Activated naive CD4-positive, alpha-beta T cell treated with anti-CD3 and anti-CD28 coated beads, Interleukin-2, amount 50 U/mL, for 72 hours (primary cell): ENCODE data around the gene PTGFR. TPM values are rescaled to one million over a fixed set of nuclear protein-coding genes. Genes with fewer than 3 reads are reported as not detected.

ENCODE experiments used
- ATAC-seq, 2 donors: fragments of 150-1000 bp; cut with Tn5 transposase; 2 replicates each; pipeline ENCODE4 v1.10.0; 2021; ENCODE audit warnings: mild to moderate bottlenecking in 2 of 2, moderate library complexity in 2 of 2
- DNase-seq, 2 donors: peaks; one replicate each; pipeline ENCODE4 v3.0.0; 2021 to 2022; ENCODE audit warnings: low spot score in 2 of 2
- H3K27ac Mint-ChIP-seq, 2 donors: one replicate each; pipeline ENCODE4 v1.8.0; 2022; ENCODE audit warnings: mild to moderate bottlenecking in 2 of 2, mixed read lengths in 2 of 2
- H3K36me3 Mint-ChIP-seq, 2 donors: one replicate each; pipeline ENCODE4 v1.8.0; 2022; ENCODE audit warnings: mixed read lengths in 2 of 2
- H3K9me3 Mint-ChIP-seq, 2 donors: one replicate each; pipeline ENCODE4 v1.8.0; 2022; ENCODE audit warnings: mixed read lengths in 2 of 2
- total RNA-seq, 2 donors: library from RNA; stranded (reverse); gene quantifications; one replicate each; pipeline ENCODE4 v1.2.3, GENCODE V29; 2022

PTGFR gene
- total RNA-seq, 2 donors from 2014 or later, result not detected

DNA sequence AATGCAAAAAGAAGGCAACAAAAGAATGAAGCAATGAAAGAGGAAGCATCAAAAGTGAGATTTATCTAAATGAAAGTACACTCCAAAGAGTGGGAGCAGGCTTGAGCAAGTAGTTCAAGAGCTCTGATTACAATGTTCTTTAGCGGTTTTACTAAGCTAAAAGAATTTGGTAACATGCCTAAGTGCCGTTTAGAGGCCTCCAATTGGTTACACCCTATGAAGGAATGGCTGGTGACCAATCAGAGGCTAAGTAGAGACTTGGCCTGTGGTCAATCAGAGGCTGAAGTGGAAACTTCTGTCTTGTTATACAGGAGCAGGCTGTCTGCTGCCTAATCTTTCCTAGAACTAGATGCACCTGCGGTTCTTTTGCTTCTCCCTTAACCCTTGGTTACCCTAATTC lies 59.1 kb downstream of the PTGFR start:
- ATAC-seq (no peak), DNase-seq (no peak)
- H3K27ac Mint-ChIP-seq, result no peak overlapping the region
- peaks cover 0 to 14% of the 10 kb centered on the region in 2 donors for H3K9me3 Mint-ChIP-seq
- H3K36me3 Mint-ChIP-seq, result peaks cover 0 to 5% of the 10 kb centered on the region in 2 donors

DNA sequence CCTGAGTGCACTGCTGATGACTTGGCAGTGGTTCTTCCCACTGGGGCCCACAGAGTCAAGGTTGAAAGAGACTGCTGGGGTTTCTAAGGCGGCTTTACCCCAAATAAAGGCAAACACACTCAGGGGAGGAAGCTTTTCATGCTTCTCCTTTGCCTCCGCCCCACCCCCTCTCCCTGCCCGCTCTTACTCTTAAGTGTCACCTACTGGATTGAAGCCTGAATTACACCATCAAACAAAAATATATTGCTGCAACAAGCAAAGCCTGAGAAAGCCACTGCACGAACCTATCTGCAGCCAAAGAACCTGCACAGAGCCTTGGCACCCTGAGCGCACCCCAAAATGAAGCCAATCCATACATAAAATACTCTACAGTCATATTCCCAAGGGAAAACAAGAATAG lies 63.1 kb downstream of the PTGFR start:
- peaks cover 0 to 5% of the 10 kb centered on the region in 2 donors for H3K36me3 Mint-ChIP-seq
- H3K27ac Mint-ChIP-seq, result no peak overlapping the region
- peaks cover 0 to 22% of the 10 kb centered on the region in 2 donors for H3K9me3 Mint-ChIP-seq
- DNase-seq (no peak), ATAC-seq (no peak)

DNA sequence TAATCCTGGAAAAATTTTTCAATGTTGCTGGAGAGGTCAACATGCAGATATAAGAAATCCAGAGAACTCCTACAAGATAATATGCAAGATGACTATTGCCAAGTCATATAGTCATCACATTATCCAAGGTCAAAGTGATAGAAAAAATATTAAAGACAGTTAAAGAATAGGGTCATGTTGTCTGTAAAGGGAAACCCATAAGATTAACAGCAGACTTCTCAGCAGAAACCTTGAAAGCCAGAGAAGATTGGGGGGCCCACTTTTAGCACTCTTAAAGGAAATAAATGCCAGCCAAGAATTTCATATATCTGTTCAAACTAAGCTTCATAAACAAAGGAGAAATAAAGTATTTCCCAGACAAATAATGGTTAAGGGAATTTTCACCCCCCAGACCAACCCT lies 64.1 kb downstream of the PTGFR start:
- Mint-ChIP-seq H3K9me3 (peaks cover 0 to 17% of the 10 kb centered on the region in 2 donors), H3K36me3 (peaks cover 0 to 5% of the 10 kb centered on the region in 2 donors), H3K27ac (no peak overlapping the region)
- ATAC-seq (no peak), DNase-seq (no peak)

DNA sequence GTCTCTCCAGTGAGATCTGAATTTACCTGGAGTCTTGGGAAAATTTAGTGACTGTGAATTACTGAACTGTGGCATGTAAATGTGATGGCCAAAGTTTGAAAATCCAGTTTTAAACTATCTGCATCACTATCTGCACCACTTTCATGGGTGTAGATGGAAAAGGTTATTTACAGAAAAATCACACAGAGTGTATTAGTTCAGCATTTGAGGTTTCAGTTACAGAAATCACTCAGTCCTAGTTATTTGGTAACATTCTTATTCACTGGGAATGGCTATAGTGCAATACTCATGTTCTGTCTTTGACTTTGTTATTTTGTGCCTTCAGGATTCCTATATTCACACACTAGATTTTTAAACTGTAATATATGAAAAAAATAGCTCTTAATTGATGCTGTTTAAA lies 68.9 kb downstream of the PTGFR start:
- Mint-ChIP-seq H3K9me3 (peaks cover 0 to 10% of the 10 kb centered on the region in 2 donors), H3K27ac (no peak overlapping the region), H3K36me3 (no peaks in the 10 kb centered on the region)
- ATAC-seq (no peak), DNase-seq (no peak)

DNA sequence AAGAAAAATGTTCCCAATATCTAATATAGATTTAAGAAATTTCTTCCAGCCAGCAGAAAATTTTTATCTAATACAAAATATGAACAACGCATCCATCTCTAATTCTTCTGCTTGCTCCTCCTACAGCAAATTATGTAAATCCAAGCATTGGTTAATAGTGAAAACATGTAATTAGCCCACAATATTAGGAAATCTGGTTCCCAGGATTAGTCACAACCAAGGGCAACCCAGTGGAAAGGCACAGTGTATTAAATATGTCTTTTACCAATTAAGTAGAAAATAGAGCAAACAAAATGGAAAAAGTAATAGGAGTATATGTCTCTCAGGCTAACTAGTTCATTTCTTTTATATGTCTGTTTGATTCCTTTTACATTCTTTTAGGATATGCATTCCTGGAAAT lies 70.0 kb downstream of the PTGFR start:
- Mint-ChIP-seq H3K9me3 (peaks cover 0 to 4% of the 10 kb centered on the region in 2 donors), H3K36me3 (no peaks in the 10 kb centered on the region), H3K27ac (no peak overlapping the region)
- DNase-seq (no peak), ATAC-seq (no peak)

DNA sequence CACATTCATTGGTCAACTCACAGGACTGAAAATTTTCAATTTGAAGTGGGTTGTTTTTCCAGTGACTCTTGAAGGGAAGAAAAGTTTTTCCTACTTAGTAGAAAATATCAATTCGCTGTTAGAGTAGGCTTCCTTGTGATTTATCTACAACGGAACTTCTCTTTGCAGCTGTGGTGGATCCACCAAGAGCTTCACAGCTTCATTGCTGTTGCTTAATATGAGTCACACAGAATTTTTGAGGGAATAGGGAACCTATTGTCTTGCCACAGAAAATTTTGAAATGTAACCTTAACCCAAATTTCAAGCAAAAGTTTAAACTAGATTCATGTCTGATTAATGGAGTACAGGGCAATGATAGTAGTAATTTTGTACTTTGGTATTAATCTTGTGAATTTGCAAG lies 71.1 kb downstream of the PTGFR start:
- Mint-ChIP-seq H3K36me3 (no peaks in the 10 kb centered on the region), H3K27ac (no peak overlapping the region), H3K9me3 (no peaks in the 10 kb centered on the region)
- ATAC-seq (no peak), DNase-seq (no peak)

DNA sequence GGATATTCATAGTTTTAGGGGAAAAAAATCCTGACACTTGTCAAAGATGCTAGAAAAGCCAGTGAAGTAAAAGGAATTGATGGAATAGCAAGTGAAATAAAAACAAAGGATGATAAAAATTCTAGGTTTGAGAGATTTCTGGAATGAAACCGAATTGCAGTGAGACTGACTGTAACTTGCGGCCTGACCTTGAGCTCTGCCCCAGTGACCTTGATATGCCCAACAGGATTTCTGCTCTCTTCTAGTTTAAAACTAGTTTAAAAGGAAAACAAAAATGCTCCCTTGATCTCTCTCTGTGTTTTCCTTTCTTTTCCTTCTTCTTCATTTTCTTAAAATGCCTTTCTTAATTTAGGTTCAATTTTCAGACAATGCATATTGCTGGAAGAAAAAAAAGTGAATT lies 74.6 kb downstream of the PTGFR start:
- DNase-seq (no peak), ATAC-seq (no peak)
- H3K9me3 Mint-ChIP-seq, result no peaks in the 10 kb centered on the region
- no peak overlapping the region for H3K27ac Mint-ChIP-seq
- no peaks in the 10 kb centered on the region for H3K36me3 Mint-ChIP-seq

DNA sequence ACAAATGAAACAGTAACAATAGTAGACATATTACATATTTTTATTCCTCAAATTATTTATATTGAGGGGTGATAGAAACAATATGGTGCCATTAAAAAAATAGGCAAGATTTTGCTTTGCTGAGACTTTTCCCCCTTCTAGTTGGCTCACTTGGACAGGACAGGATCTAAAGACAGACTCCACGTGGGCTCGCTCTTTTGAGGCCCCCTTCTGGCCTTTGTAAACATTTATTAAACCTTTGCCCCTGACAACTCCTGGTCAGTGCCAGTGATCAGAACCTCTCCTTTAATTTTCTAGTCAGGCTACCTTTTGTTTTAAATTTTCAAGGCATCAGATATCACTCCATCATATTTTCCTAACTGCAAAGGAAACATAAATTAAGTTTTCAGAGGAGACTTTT lies 79.8 kb downstream of the PTGFR start:
- no peak overlapping the region for H3K27ac Mint-ChIP-seq
- no peak for DNase-seq
- no peaks in the 10 kb centered on the region for H3K36me3 Mint-ChIP-seq
- ATAC-seq, result no peak
- H3K9me3 Mint-ChIP-seq, result no peaks in the 10 kb centered on the region

DNA sequence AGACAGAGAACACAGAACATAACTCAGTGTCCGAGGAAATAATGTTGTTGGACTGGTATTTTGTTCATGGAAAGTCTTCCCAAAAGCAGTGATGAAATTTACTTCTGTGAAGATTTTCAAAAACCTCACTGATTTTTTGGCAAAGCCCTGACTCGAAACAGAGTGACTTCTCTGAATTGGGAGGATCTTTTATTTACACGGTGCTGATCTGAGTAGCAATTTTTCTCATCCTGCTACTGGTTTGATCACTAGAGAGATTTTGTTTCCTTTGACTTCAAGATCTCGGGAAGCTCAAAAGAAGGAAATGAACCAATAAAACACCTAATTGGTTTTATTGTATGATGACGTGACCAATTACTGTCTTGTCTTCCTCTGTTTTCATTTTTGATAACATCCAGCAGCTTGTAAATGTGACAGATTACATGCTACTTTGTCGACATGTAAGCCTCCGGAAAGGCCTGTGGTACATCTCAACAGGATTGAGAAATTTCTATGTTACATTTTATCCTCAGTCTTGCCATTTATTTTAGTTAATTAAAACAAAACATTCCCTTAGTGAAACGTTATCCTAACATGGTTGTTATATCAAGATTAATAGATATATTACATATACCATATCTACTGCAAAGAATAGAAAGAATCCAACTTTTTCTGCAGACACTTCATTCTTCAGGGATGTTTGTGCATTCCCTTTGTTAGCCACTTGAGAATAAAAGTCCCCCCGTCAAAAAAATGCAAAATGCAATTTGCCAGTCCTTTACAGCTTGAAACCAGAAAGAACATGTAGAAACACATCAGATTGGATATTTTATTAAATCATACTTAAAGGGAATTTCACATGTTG lies 86.7 kb downstream of the PTGFR start:
- DNase-seq, result no peak
- Mint-ChIP-seq H3K27ac (no peak overlapping the region), H3K36me3 (no peaks in the 10 kb centered on the region), H3K9me3 (no peaks in the 10 kb centered on the region)
- ATAC-seq, result no peak

DNA sequence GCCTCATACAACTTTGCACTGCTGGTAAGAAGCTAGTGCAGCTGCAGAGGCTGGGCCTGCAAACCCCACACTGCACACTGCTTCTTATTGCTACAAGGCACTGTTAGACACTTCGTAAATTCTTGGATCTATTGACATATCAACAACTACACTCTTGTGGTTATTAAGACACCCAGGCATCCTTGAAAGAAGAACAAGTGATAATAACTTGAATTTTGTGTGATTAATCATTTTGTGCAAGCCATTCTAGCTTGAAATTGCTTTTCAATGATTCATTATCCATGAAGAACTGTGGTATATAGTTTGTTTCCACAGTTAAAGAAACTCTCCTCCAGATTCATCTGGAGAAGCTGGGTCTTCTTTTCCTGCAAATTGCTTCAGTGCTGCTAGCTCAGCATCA lies 95.8 kb downstream of the PTGFR start:
- Mint-ChIP-seq H3K36me3 (no peaks in the 10 kb centered on the region), H3K9me3 (no peaks in the 10 kb centered on the region), H3K27ac (no peak overlapping the region)
- DNase-seq, result no peak
- ATAC-seq, result no peak

DNA sequence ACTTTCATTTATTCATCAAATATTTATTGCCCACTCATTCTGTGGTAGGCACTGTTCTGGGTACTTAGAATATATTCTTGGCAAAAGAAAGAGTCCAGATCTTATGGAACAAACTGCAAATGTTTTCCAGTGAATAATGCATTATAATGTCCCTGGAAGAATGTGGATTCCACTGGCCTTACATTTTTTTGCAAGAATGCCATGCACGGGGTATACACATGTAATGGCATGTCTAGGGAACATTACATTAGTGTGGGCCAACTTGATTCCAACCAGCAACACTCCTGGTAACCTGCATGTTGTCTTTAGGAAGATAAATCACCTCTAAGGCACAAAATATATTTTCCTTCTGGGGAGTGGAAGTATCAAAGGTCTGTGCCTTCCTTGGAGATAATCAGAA lies 96.4 kb downstream of the PTGFR start:
- no peak for DNase-seq
- Mint-ChIP-seq H3K27ac (no peak overlapping the region), H3K9me3 (no peaks in the 10 kb centered on the region), H3K36me3 (no peaks in the 10 kb centered on the region)
- ATAC-seq, result no peak

Other genes starting within 250 kb of the PTGFR start
- 100 to 1,000 TPM in 1 of 2 donors, 1 to 10 TPM in 1; 8.4 to 120 TPM for gene IFI44L, start 129.5 kb downstream of the PTGFR start, total RNA-seq
- gene IFI44, start 158.9 kb downstream of the PTGFR start, total RNA-seq, result 10 to 100 TPM; 13.0 to 59.4 TPM